Endothelial cell (in vitro differentiated cells): ENCODE results near the gene HSD3B7. TPM values are rescaled to one million over a fixed set of nuclear protein-coding genes. Genes with fewer than 3 reads are reported as not detected.

ENCODE experiments used
- DNase-seq: peaks from one replicate; pipeline ENCODE4 v3.0.0; 2021; ENCODE audit warnings: low spot score
- H3K27ac Mint-ChIP-seq: one replicate; pipeline ENCODE4 v1.8.0; 2021; ENCODE audit warnings: mixed read lengths, inconsistent platforms; ENCODE audit not compliant: unreplicated experiment
- H3K27me3 Mint-ChIP-seq: one replicate; pipeline ENCODE4 v1.8.0; 2021; ENCODE audit warnings: mild to moderate bottlenecking, moderate library complexity, mixed read lengths, inconsistent platforms; ENCODE audit not compliant: unreplicated experiment
- H3K36me3 Mint-ChIP-seq: one replicate; pipeline ENCODE4 v1.8.0; 2021; ENCODE audit warnings: mild to moderate bottlenecking, low read depth, mixed read lengths, inconsistent platforms; ENCODE audit not compliant: unreplicated experiment
- H3K4me1 Mint-ChIP-seq: one replicate; pipeline ENCODE4 v1.8.0; 2021; ENCODE audit warnings: mild to moderate bottlenecking, mixed read lengths, inconsistent platforms; ENCODE audit not compliant: unreplicated experiment
- H3K4me3 Mint-ChIP-seq: one replicate; pipeline ENCODE4 v1.8.0; 2021; ENCODE audit warnings: mild to moderate bottlenecking, mixed read lengths, inconsistent platforms; ENCODE audit not compliant: unreplicated experiment
- H3K9me3 Mint-ChIP-seq: one replicate; pipeline ENCODE4 v1.8.0; 2021; ENCODE audit warnings: mixed read lengths, inconsistent platforms; ENCODE audit not compliant: unreplicated experiment
- total RNA-seq: library from RNA; stranded (reverse); fragmentation: NEBNext Ultra II Directional; extraction: Animal tissue kit (Norgen Biotek cat#: 25700); gene quantifications from one replicate; pipeline ENCODE4 v1.2.1, GENCODE V29; 2021; ENCODE audit not compliant: unreplicated experiment
- TF ChIP-seq, protein P1 (sequence below): fragments of 200-600 bp; sonication (generic); IDR thresholded peaks from one replicate; pipeline ENCODE4 v1.5.0; 2021; ENCODE audit warnings: antibody characterized with exemption; ENCODE audit not compliant: unreplicated experiment

Gene HSD3B7
- total RNA-seq, 1 donor from 2014 or later: 5.3 TPM

DNA sequence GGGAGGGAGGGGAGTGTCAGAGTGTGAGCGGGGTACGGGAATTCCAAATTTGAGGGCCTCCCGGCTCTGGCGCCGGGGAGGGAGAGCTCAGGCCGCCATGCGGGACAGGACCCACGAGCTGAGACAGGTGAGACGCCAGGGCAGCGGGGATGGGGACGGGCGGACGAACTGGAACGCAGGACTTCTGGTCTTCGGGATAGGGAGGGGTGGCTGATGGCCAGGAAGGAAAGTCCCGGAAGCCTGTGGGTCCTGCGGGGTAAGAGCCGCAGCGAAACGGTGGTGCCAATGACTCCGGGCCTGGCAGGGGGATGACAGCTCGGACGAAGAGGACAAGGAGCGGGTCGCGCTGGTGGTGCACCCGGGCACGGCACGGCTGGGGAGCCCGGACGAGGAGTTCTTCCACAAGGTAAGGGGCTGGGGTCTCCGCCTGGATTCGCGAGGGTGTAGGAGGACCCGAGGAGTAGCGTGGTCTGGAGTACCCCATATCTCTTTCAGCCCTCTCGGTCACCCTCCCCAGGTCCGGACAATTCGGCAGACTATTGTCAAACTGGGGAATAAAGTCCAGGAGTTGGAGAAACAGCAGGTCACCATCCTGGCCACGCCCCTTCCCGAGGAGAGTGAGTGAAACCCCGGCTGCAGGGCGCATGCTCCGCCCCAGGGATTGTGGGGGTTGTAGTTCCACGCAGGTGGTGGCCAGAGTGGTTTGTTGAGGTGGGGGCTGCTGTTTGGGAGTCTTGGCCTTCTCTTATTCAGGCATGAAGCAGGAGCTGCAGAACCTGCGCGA is 48.9 kb downstream of the HSD3B7 start:
- H3K27ac Mint-ChIP-seq: peak overlapping the region; percentile 84
- H3K36me3 Mint-ChIP-seq: peaks cover 19% of the 10 kb centered on the region
- H3K27me3 Mint-ChIP-seq: peaks cover 6% of the 10 kb centered on the region
- peak overlapping the region; percentile 95 for H3K4me3 Mint-ChIP-seq
- H3K4me1 Mint-ChIP-seq: peaks cover 24% of the 10 kb centered on the region
- peak; percentile 80 for DNase-seq
- H3K9me3 Mint-ChIP-seq: no peaks in the 10 kb centered on the region
- TF ChIP-seq, protein P1, sequence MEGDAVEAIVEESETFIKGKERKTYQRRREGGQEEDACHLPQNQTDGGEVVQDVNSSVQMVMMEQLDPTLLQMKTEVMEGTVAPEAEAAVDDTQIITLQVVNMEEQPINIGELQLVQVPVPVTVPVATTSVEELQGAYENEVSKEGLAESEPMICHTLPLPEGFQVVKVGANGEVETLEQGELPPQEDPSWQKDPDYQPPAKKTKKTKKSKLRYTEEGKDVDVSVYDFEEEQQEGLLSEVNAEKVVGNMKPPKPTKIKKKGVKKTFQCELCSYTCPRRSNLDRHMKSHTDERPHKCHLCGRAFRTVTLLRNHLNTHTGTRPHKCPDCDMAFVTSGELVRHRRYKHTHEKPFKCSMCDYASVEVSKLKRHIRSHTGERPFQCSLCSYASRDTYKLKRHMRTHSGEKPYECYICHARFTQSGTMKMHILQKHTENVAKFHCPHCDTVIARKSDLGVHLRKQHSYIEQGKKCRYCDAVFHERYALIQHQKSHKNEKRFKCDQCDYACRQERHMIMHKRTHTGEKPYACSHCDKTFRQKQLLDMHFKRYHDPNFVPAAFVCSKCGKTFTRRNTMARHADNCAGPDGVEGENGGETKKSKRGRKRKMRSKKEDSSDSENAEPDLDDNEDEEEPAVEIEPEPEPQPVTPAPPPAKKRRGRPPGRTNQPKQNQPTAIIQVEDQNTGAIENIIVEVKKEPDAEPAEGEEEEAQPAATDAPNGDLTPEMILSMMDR: no peak

- TF ChIP-seq, protein P1: no peak
- DNase-seq: no peak
- Mint-ChIP-seq H3K4me3 (peak overlapping the region; percentile 64), H3K27ac (no peak overlapping the region), H3K36me3 (peaks cover 28% of the 10 kb centered on the region), H3K27me3 (peaks cover 7% of the 10 kb centered on the region), H3K4me1 (peaks cover 22% of the 10 kb centered on the region), H3K9me3 (no peaks in the 10 kb centered on the region)
Measured at GRCh38 chr16:31036691-31037090, 51.7 kb downstream of the HSD3B7 start.

Other genes with a start within 250 kb of the HSD3B7 start
- 27.5 TPM for gene PHKG2, start 236.8 kb upstream of the HSD3B7 start, total RNA-seq
- gene CFAP119, start 223.1 kb upstream of the HSD3B7 start, total RNA-seq: 5.2 TPM
- 108 TPM for gene RNF40, start 222.9 kb upstream of the HSD3B7 start, total RNA-seq
- 29.7 TPM for gene ZNF629, start 198.0 kb upstream of the HSD3B7 start, total RNA-seq
- gene BCL7C, start 91.1 kb upstream of the HSD3B7 start, total RNA-seq: 53.9 TPM
- 3.4 TPM for gene CTF1, start 88.6 kb upstream of the HSD3B7 start, total RNA-seq
- 117 TPM for gene FBXL19, start 61.6 kb upstream of the HSD3B7 start, total RNA-seq
- 42.9 TPM for gene ORAI3, start 36.1 kb upstream of the HSD3B7 start, total RNA-seq
- 23.4 TPM for gene SETD1A, start 27.5 kb upstream of the HSD3B7 start, total RNA-seq
- 5.5 TPM for gene STX1B, start 25.4 kb downstream of the HSD3B7 start, total RNA-seq
- gene STX4, start 48.4 kb downstream of the HSD3B7 start, total RNA-seq: 74.2 TPM
- gene ZNF668, start 89.0 kb downstream of the HSD3B7 start, total RNA-seq: 13.6 TPM
- gene ZNF646, start 89.2 kb downstream of the HSD3B7 start, total RNA-seq: 25.5 TPM
- gene PRSS53, start 103.7 kb downstream of the HSD3B7 start, total RNA-seq: 1.8 TPM
- 59.6 TPM for gene VKORC1, start 109.6 kb downstream of the HSD3B7 start, total RNA-seq
- gene BCKDK, start 123.2 kb downstream of the HSD3B7 start, total RNA-seq: 56.8 TPM
- gene KAT8, start 132.5 kb downstream of the HSD3B7 start, total RNA-seq: 49.7 TPM
- gene PRSS8, start 150.5 kb downstream of the HSD3B7 start, total RNA-seq: 3.8 TPM
- gene PRSS36, start 164.9 kb downstream of the HSD3B7 start, total RNA-seq: 0.74 TPM
- gene FUS, start 194.9 kb downstream of the HSD3B7 start, total RNA-seq: 590 TPM
- gene PYCARD, start 217.6 kb downstream of the HSD3B7 start, total RNA-seq: 35.6 TPM
- 0.18 TPM for gene TRIM72, start 228.9 kb downstream of the HSD3B7 start, total RNA-seq
- gene PYDC1, start 231.9 kb downstream of the HSD3B7 start, total RNA-seq: not detected